ENCODE measurements around the gene IMPDH1. TPM values are rescaled to one million over a fixed set of nuclear protein-coding genes. Genes with fewer than 3 reads are reported as not detected.

The IMPDH1 gene
- total and polyA plus RNA-seq, 12 donors: 9.3 to 32.8 (median 17.1) TPM

- no peak overlapping the region for H3K27ac ChIP-seq
- ATAC-seq: peak in 6 of 8 donors; percentile 47 to 71 (median 54)
- no peak overlapping the region for H3K4me3 ChIP-seq
- peaks cover 0 to 23% (median 4%) of the 10 kb centered on the region in 9 donors for H3K4me1 ChIP-seq
- H3K27me3 ChIP-seq: no peaks in the 10 kb centered on the region
- WGBS, 2 donors: 41 to 42% methylated on average over 4 of the region's 4 CpGs
- peak; percentile 59 to 66 for DNase-seq
- no peaks in the 10 kb centered on the region for H3K9me3 ChIP-seq
- TF ChIP-seq, protein P1, sequence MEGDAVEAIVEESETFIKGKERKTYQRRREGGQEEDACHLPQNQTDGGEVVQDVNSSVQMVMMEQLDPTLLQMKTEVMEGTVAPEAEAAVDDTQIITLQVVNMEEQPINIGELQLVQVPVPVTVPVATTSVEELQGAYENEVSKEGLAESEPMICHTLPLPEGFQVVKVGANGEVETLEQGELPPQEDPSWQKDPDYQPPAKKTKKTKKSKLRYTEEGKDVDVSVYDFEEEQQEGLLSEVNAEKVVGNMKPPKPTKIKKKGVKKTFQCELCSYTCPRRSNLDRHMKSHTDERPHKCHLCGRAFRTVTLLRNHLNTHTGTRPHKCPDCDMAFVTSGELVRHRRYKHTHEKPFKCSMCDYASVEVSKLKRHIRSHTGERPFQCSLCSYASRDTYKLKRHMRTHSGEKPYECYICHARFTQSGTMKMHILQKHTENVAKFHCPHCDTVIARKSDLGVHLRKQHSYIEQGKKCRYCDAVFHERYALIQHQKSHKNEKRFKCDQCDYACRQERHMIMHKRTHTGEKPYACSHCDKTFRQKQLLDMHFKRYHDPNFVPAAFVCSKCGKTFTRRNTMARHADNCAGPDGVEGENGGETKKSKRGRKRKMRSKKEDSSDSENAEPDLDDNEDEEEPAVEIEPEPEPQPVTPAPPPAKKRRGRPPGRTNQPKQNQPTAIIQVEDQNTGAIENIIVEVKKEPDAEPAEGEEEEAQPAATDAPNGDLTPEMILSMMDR (IDR thresholded peaks at IDR 0.05): peak; percentile 67 to 93 (median 88)
- no peaks in the 10 kb centered on the region for H3K36me3 ChIP-seq
- intact Hi-C loops (cut with DNase I): loop anchor here in 6 of 10 donors (1.0 to 2.0 kb wide), 3 partner anchors 27 to 28 kb away; no protein-coding TSS in a partner anchor
These were observed 16.1 kb upstream of the IMPDH1 start for GRCh38 chr7:128425850-128426249.

GRCh38 chr7:128424686-128425275, 15.0 kb upstream of the IMPDH1 start:
- ATAC-seq (no peak), DNase-seq (no peak)
- no peak overlapping the region for H3K27ac ChIP-seq

DNA sequence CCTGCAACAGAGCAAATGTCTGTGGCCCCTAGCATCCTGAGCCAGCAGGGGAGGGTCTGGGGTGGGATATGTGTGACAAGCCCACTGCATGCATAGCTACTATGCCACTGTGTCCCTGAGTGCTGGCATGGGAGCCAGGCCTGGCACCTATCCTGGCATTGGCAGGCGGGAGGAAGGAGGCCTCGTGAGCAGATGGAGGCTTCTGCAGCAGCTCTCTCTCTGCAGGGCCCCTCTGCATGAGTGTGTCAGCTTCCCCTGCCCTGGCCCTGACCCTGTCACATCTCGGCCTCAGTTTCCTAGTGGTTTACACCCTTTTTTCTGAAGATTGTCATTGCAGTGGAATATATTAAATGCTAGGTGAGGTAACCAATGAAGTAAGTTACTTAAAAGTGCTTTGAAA, 13.1 kb upstream of the IMPDH1 start:
- intact Hi-C loops (cut with DNase I): loop anchor here in 2 of 10 donors (2.0 to 5.0 kb wide), 2 partner anchors 24 to 34 kb away; partner anchors contain the start of gene HILPDA (in 1 of the 2)
- Histone ChIP-seq H3K36me3 (no peaks in the 10 kb centered on the region), H3K27ac (peak overlapping the region in 3 of 10 donors; percentile 13 to 48 (median 45)), H3K9me3 (no peaks in the 10 kb centered on the region), H3K4me3 (no peak overlapping the region), H3K27me3 (no peaks in the 10 kb centered on the region), H3K4me1 (peaks cover 0 to 23% (median 4%) of the 10 kb centered on the region in 9 donors)
- TF ChIP-seq, protein P1 (IDR thresholded peaks at IDR 0.05): no peak
- ATAC-seq: peak; percentile 64 to 92 (median 78)
- 46 to 59% methylated on average over 3 of the region's 3 CpGs for WGBS, 2 donors
- peak; percentile 55 to 60 for DNase-seq

More at GRCh38 chr7:128424686-128425275, 15.0 kb upstream of the IMPDH1 start:
- TF ChIP-seq, protein P1 (IDR thresholded peaks at IDR 0.05): no peak
- no peaks in the 10 kb centered on the region for H3K9me3 ChIP-seq
- H3K27me3 ChIP-seq: no peaks in the 10 kb centered on the region
- 73 to 81% methylated on average over 1 of the region's 1 CpG for WGBS, 2 donors
- no peak overlapping the region for H3K4me3 ChIP-seq
- peaks cover 0 to 23% (median 4%) of the 10 kb centered on the region in 9 donors for H3K4me1 ChIP-seq
- intact Hi-C loops (cut with DNase I): loop anchor here in 6 of 10 donors (1.0 to 5.0 kb wide), 4 partner anchors 25 to 33 kb away; partner anchors contain the start of gene HILPDA (in 1 of the 6)
- H3K36me3 ChIP-seq: no peaks in the 10 kb centered on the region

GRCh38 chr7:128422037-128422436, 12.3 kb upstream of the IMPDH1 start:
- intact Hi-C loops (cut with DNase I): loop anchor here in 2 of 10 donors (2.0 to 5.0 kb wide), 2 partner anchors 23 to 35 kb away; partner anchors contain the start of gene HILPDA (in 1 of the 2)
- 78 to 79% methylated on average over 1 of the region's 1 CpG for WGBS, 2 donors
- DNase-seq: no peak

More at GRCh38 chr7:128422037-128422436, 12.3 kb upstream of the IMPDH1 start:
- Histone ChIP-seq H3K4me3 (no peak overlapping the region), H3K36me3 (no peaks in the 10 kb centered on the region), H3K27me3 (no peaks in the 10 kb centered on the region), H3K4me1 (peaks cover 0 to 18% (median 4%) of the 10 kb centered on the region in 9 donors), H3K9me3 (no peaks in the 10 kb centered on the region), H3K27ac (no peak overlapping the region)
- no peak for ATAC-seq
- TF ChIP-seq, protein P1 (IDR thresholded peaks at IDR 0.05): no peak
